Mesenchymal stem cell (in vitro differentiated cells and primary cell): ENCODE results near the gene UBL7.

Source experiments
- DNase-seq: peaks from one replicate; pipeline ENCODE4 v3.0.0-alpha.2; 2013
- H2AFZ ChIP-seq: one replicate; pipeline ENCODE4 v1.6.1; 2013; ENCODE audit warnings: low read depth, mild to moderate bottlenecking, control low read depth, inconsistent platforms, low read length, moderate library complexity
- H2AK5ac ChIP-seq: 2 replicates; pipeline ENCODE4 v1.6.1; 2013; ENCODE audit warnings: low read length, moderate library complexity, mild to moderate bottlenecking, inconsistent platforms; ENCODE audit not compliant: severe bottlenecking
- H2BK120ac ChIP-seq: one replicate; pipeline ENCODE4 v1.6.1; 2013; ENCODE audit warnings: low read depth, mild to moderate bottlenecking, inconsistent platforms, low read length, moderate library complexity
- H2BK12ac ChIP-seq, 2 experiments: one replicate each; pipeline ENCODE4 v1.6.1; 2013; ENCODE audit warnings: inconsistent platforms in 2 of 2, low read length in 2 of 2, mild to moderate bottlenecking in 2 of 2, moderate library complexity in 2 of 2, control low read depth in 1 of 2
- H2BK15ac ChIP-seq: one replicate; pipeline ENCODE4 v1.6.1; 2013; ENCODE audit warnings: mild to moderate bottlenecking, low read depth, inconsistent platforms; ENCODE audit not compliant: poor library complexity, severe bottlenecking
- H2BK5ac ChIP-seq: 2 replicates; pipeline ENCODE4 v1.6.1; 2013; ENCODE audit warnings: low read depth, mild to moderate bottlenecking, low read length, control low read depth, inconsistent platforms; ENCODE audit not compliant: poor library complexity, severe bottlenecking
- H3K14ac ChIP-seq, 2 experiments: one replicate each; pipeline ENCODE4 v1.6.1; 2013; ENCODE audit warnings: inconsistent platforms in 2 of 2, low read length in 2 of 2, control low read depth in 1 of 2, mild to moderate bottlenecking in 1 of 2, moderate library complexity in 1 of 2
- H3K18ac ChIP-seq, 2 experiments: one replicate each; pipeline ENCODE4 v1.6.1; 2013; ENCODE audit warnings: inconsistent platforms in 2 of 2, low read length in 2 of 2, control low read depth in 1 of 2, low read depth in 1 of 2, mild to moderate bottlenecking in 1 of 2
- H3K23ac ChIP-seq, 2 experiments: one replicate each; pipeline ENCODE4 v1.6.1; 2013; ENCODE audit warnings: inconsistent platforms in 2 of 2, low read length in 2 of 2, mild to moderate bottlenecking in 2 of 2, moderate library complexity in 2 of 2, control low read depth in 1 of 2
- H3K27ac ChIP-seq: 2 replicates; pipeline ENCODE4 v1.5.1; 2013; ENCODE audit warnings: mild to moderate bottlenecking, moderate library complexity, low read length, control low read depth, inconsistent platforms; ENCODE audit not compliant: poor library complexity, severe bottlenecking
- H3K27me3 ChIP-seq, 2 experiments: 2 replicates each; pipeline versions ENCODE4 v1.6.1 to v1.7.0; 2013; ENCODE audit warnings: low read length in 2 of 2, mild to moderate bottlenecking in 2 of 2, moderate library complexity in 2 of 2, control low read depth in 1 of 2, inconsistent platforms in 1 of 2; ENCODE audit not compliant: control insufficient read depth in 1 of 2, insufficient read depth in 1 of 2
- H3K36me3 ChIP-seq, 2 experiments: 2 replicates each; pipeline versions ENCODE4 v1.6.1 to v1.7.0; 2013; ENCODE audit warnings: low read length in 2 of 2, control low read depth in 1 of 2, inconsistent platforms in 1 of 2, low read depth in 1 of 2, mild to moderate bottlenecking in 1 of 2; ENCODE audit not compliant: insufficient read depth in 2 of 2, control insufficient read depth in 1 of 2
- H3K4ac ChIP-seq, 2 experiments: one replicate each; pipeline ENCODE4 v1.6.1; 2013; ENCODE audit warnings: inconsistent platforms in 2 of 2, low read length in 2 of 2, mild to moderate bottlenecking in 2 of 2, moderate library complexity in 2 of 2, control low read depth in 1 of 2, low read depth in 1 of 2
- H3K4me1 ChIP-seq: 2 replicates; pipeline ENCODE4 v1.6.1; 2013; ENCODE audit warnings: low read depth, low read length, control low read depth; ENCODE audit not compliant: control insufficient read depth, insufficient read depth
- H3K4me2 ChIP-seq: 2 replicates; pipeline ENCODE4 v1.6.1; 2013; ENCODE audit warnings: low read length, mild to moderate bottlenecking, inconsistent platforms; ENCODE audit not compliant: poor library complexity, severe bottlenecking
- H3K4me3 ChIP-seq, 2 experiments: 2 replicates each; pipeline versions ENCODE4 v1.5.1 to v1.7.0; 2013; ENCODE audit warnings: low read length in 2 of 2, mild to moderate bottlenecking in 2 of 2, control low read depth in 1 of 2, low read depth in 1 of 2; ENCODE audit not compliant: insufficient read depth in 1 of 2
- H3K79me1 ChIP-seq: replicated peaks from 2 replicates; pipeline ENCODE4 v1.6.1; 2013; ENCODE audit warnings: mild to moderate bottlenecking, control low read depth, low read length, inconsistent platforms; ENCODE audit not compliant: poor library complexity, severe bottlenecking
- H3K9ac ChIP-seq: 2 replicates; pipeline ENCODE4 v1.7.0; 2013; ENCODE audit warnings: mild to moderate bottlenecking, low read length, moderate library complexity
- H3K9me3 ChIP-seq: 2 replicates; pipeline ENCODE4 v1.7.0; 2013; ENCODE audit warnings: mild to moderate bottlenecking, low read length; ENCODE audit not compliant: control insufficient read depth
- H4K8ac ChIP-seq: one replicate; pipeline ENCODE4 v1.6.1; 2013; ENCODE audit warnings: inconsistent platforms, mild to moderate bottlenecking, low read length, moderate library complexity
- H4K91ac ChIP-seq: one replicate; pipeline ENCODE4 v1.6.1; 2013; ENCODE audit warnings: mild to moderate bottlenecking, low read length, inconsistent platforms
- WGBS: methylation state at CpG from one replicate; pipeline ENCODE4 v1.1.7; 2013; ENCODE audit warnings: mixed read lengths; 5-methylcytosine and 5-hydroxymethylcytosine counted together

The UBL7 gene

DNA sequence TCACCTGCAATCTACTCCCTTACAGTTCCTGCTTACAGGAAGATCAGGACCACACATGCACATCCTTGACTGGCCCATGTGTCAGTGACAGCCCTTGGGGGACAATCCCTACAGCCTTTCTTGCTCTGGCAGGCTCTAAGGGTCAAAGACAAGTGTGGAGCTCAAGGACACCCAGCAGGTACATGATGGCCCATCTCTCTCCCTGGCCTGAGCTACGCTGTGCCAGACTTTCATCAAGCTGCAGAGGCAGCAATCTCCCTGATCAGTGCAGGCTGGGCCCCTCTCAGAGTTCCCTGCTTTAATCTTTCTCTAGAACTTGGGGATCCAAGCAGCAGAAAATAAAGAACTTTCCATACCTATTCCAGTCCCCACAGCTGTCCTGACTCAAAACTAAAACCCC, 29.8 kb downstream of the UBL7 start:
- H3K4me3 ChIP-seq, result peak overlapping the region in 1 of 2 experiments; percentile 89
- H2BK12ac ChIP-seq, result no peak overlapping the region
- peak overlapping the region; percentile 77 for H3K9ac ChIP-seq
- no peak overlapping the region for H2BK5ac ChIP-seq
- H2AFZ ChIP-seq, result no peak overlapping the region
- peaks cover 62% of the 10 kb centered on the region for H3K4me1 ChIP-seq
- no peak overlapping the region for H3K18ac ChIP-seq
- H4K8ac ChIP-seq, result no peak overlapping the region
- no peaks in the 10 kb centered on the region for H3K79me1 ChIP-seq
- no peaks in the 10 kb centered on the region for H3K27me3 ChIP-seq
- no peak for DNase-seq
- peak overlapping the region; percentile 5 for H3K27ac ChIP-seq
- H3K23ac ChIP-seq, result no peak overlapping the region
- H3K4ac ChIP-seq, result no peak overlapping the region
- no peak overlapping the region for H3K14ac ChIP-seq
- H2AK5ac ChIP-seq, result no peak overlapping the region
- H2BK15ac ChIP-seq, result no peak overlapping the region
- H3K36me3 ChIP-seq, result peaks cover 5 to 6% of the 10 kb centered on the region in 2 experiments
- H3K9me3 ChIP-seq, result no peaks in the 10 kb centered on the region
- no peak overlapping the region for H4K91ac ChIP-seq
- WGBS, result 84% methylated on average over 1 of the region's 1 CpG
- no peak overlapping the region for H2BK120ac ChIP-seq
- H3K4me2 ChIP-seq, result peak overlapping the region; percentile 76

DNA sequence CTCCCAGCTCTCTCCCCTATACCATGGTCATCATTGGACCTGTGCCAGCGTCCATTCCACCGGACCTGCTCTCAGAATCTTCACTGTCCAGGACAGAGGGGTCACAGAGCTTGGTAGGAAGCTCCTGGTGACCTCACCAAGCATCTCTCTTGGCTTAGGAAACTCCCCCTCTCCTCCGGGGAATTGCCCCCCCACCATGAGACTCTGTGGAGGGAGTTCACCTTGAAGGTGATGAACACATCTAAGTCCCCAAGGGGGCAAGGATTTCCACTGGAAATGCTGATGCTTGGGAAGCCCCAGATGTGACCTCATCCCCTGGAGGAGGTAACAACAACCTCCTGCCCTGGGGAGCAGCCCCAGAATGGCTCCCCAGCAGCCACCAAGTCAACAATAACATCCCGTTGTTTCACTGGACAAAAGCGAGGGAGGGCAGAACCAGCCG, 30.4 kb downstream of the UBL7 start:
- Histone ChIP-seq H3K4me2 (peak overlapping the region; percentile 44), H3K4me3 (peak overlapping the region in 1 of 2 experiments; percentile 89), H4K8ac (no peak overlapping the region), H3K14ac (no peak overlapping the region), H3K27me3 (no peaks in the 10 kb centered on the region), H3K4me1 (peaks cover 65% of the 10 kb centered on the region), H3K9me3 (no peaks in the 10 kb centered on the region), H3K36me3 (peaks cover 6 to 7% of the 10 kb centered on the region in 2 experiments), H4K91ac (no peak overlapping the region), H2BK120ac (no peak overlapping the region), H2BK12ac (no peak overlapping the region), H3K9ac (peak overlapping the region; percentile 77), H3K23ac (no peak overlapping the region), H2AK5ac (peak overlapping the region; percentile 21), H2AFZ (no peak overlapping the region), H2BK15ac (no peak overlapping the region), H3K27ac (no peak overlapping the region), H3K4ac (no peak overlapping the region), H3K79me1 (no peaks in the 10 kb centered on the region), H2BK5ac (peak overlapping the region; percentile 26), H3K18ac (no peak overlapping the region)
- WGBS, result 89% methylated on average over 6 of the region's 6 CpGs
- no peak for DNase-seq

DNA sequence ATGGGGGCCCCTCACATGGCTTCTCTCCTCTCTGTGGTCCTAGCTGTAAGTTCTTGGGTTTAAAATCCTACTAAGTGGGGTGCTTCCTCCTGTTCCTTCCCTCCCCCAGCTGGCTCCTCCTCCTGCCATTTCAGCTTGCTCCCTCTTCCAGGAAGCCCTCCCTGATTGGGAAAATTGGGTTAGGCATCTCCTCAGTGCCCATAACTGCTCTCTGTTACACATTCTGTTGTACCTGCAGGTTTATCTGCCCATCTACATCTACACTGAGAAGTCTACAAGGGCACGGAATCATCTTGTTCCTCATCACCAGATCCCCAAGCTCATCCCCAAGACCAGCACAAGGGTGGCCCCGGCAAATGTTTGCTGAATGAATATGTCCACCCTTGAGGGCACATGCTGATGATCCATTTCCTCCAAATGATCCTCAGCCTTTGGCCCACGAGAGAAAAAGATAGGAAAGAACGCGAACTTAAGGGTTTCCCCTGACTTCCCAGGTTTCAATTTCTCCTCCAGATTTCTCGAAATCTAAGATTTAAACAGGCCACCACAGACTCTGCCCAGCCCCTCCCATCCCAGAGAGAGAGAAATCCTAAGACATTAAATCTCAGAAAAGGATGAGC, 31.1 kb downstream of the UBL7 start:
- Histone ChIP-seq H3K4me2 (no peak overlapping the region), H3K27me3 (no peaks in the 10 kb centered on the region), H3K4me1 (peaks cover 68% of the 10 kb centered on the region), H3K79me1 (no peaks in the 10 kb centered on the region), H3K27ac (no peak overlapping the region), H4K91ac (no peak overlapping the region), H3K14ac (no peak overlapping the region), H2BK5ac (no peak overlapping the region), H2BK120ac (no peak overlapping the region), H3K36me3 (peaks cover 6 to 8% of the 10 kb centered on the region in 2 experiments), H3K9ac (peak overlapping the region; percentile 17), H3K4ac (no peak overlapping the region), H2AK5ac (peak overlapping the region; percentile 86), H2BK12ac (no peak overlapping the region), H3K4me3 (peak overlapping the region in 1 of 2 experiments; percentile 51), H3K9me3 (no peaks in the 10 kb centered on the region), H4K8ac (no peak overlapping the region), H3K18ac (no peak overlapping the region), H2AFZ (no peak overlapping the region), H3K23ac (no peak overlapping the region), H2BK15ac (no peak overlapping the region)
- DNase-seq, result no peak
- WGBS, result 90% methylated on average over 5 of the region's 6 CpGs

DNA sequence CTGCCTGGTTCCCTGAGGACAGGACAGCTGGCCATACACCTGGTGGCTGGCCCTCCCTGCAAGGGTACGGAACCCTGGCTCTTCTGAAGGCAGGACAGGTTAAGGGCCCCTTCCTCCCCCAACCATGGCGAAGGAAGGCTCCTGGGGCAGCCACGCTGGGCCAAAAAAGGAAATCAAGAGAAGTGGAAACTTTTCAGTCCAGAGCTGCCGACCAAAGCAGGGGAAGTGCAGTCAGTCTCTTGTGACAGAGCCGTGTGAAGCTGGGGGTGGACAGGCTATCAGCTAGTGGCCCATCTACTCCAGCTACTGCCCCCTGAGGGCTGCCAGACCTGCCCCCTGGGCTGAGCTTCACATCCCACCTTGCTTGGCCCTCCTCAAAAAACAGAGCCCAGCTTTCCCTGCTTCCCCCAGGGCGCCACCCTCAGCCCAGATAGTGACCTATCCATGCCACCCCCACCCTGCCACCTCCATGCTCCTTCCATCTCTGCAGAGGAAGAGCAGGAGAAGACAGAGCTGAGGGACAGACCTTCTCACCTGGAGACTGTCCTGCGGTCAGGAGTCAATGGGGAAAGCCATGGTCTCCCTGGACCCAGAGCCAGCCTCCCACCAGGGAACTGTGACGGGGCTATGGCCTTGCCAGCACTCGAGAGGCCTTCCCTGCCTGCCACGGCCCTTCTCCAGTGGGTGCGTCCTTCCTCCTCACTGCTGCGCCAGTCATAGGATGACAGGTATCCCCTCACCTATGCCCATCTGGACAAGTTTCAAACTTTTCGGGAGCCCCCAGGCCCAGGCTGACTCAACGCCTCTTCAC, 31.8 kb downstream of the UBL7 start:
- Histone ChIP-seq H2BK5ac (no peak overlapping the region), H4K8ac (no peak overlapping the region)
- 84% methylated on average over 11 of the region's 14 CpGs for WGBS

More for the DNA sequence above, 31.8 kb downstream of the UBL7 start:
- Histone ChIP-seq H3K4me3 (no peak overlapping the region), H2BK12ac (no peak overlapping the region), H3K27ac (peak overlapping the region; percentile 32), H3K18ac (no peak overlapping the region), H3K79me1 (no peaks in the 10 kb centered on the region), H3K27me3 (no peaks in the 10 kb centered on the region), H2BK120ac (no peak overlapping the region), H2BK15ac (no peak overlapping the region), H2AK5ac (peak overlapping the region; percentile 86), H3K4ac (no peak overlapping the region), H3K4me1 (peaks cover 68% of the 10 kb centered on the region), H4K91ac (no peak overlapping the region), H3K14ac (peak overlapping the region in 1 of 2 experiments; percentile 47), H3K4me2 (no peak overlapping the region), H3K23ac (no peak overlapping the region), H2AFZ (no peak overlapping the region), H3K9ac (peak overlapping the region; percentile 51), H3K36me3 (peaks cover 6 to 8% of the 10 kb centered on the region in 2 experiments), H3K9me3 (no peaks in the 10 kb centered on the region)
- no peak for DNase-seq
